Measurements from ENCODE around the gene GOLGA8M.
"Not testable (repeated sequence)": the region's sequence is repeated elsewhere in the genome, so short reads cannot be mapped to it uniquely, and the experiment has no call there.

GOLGA8M gene

GRCh38 chr15:28694006-28694751 lies 18.0 kb downstream of the GOLGA8M start:
- in situ Hi-C loops (cut with HindIII; ENCODE audit: low sequenced_read_pairs); DNase-seq (ENCODE audit: low read depth); H3K4me3 ChIP-seq (ENCODE audit: low read depth, low read length): not testable (repeated sequence)

- in situ Hi-C loops (cut with HindIII; ENCODE audit: low sequenced_read_pairs); DNase-seq (ENCODE audit: low read depth); H3K4me3 ChIP-seq (ENCODE audit: low read depth, low read length): not testable (repeated sequence)
Measured at GRCh38 chr15:28693021-28693420, 19.2 kb downstream of the GOLGA8M start.

GRCh38 chr15:28673533-28673932 lies 38.7 kb downstream of the GOLGA8M start:
- H3K4me3 ChIP-seq (ENCODE audit: low read depth, low read length); in situ Hi-C loops (cut with HindIII; ENCODE audit: low sequenced_read_pairs); DNase-seq (ENCODE audit: low read depth): not testable (repeated sequence)

DNA sequence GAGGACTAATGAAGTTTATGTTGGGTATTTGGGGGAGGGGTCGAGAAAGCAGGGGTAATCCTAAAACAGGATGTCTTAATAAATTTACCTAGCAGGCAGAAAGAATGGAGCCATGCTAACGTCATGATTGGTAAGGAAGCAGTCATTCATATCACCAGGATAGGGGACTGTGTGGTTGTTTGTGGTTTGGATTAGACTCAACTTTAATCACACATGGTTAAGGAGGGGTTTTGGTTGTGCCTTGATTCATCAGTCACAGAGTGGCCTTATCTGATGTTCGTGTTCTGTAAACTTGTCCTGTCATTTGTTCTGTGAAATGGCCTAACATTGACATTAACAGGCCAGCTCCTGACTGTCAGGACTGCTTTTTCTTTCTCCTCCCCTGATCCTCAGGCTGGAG lies 40.1 kb downstream of the GOLGA8M start:
- H3K4me3 ChIP-seq (ENCODE audit: low read depth, low read length); in situ Hi-C loops (cut with HindIII; ENCODE audit: low sequenced_read_pairs); DNase-seq (ENCODE audit: low read depth): not testable (repeated sequence)

DNA sequence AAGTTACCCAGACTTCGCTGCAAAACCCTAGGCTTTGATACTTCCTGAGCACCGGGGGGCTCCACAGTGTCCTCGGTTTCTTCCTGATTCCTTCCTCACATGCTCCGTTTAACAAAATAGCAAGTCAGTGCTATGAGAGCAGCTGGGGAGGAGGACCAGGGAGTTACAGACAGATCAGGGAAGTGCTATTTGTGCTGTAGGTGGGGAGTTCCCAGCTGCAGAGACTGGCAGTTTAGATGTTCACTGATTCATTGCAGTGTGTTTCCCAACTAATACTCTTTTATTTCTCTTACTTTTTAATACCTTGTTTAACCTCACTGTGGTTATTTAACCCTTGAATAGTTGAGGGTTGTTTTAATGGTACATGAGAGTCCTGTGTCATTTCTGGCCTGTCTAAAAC lies 45.8 kb downstream of the GOLGA8M start:
- DNase-seq (ENCODE audit: low read depth); in situ Hi-C loops (cut with HindIII; ENCODE audit: low sequenced_read_pairs); H3K4me3 ChIP-seq (ENCODE audit: low read depth, low read length): not testable (repeated sequence)

DNA sequence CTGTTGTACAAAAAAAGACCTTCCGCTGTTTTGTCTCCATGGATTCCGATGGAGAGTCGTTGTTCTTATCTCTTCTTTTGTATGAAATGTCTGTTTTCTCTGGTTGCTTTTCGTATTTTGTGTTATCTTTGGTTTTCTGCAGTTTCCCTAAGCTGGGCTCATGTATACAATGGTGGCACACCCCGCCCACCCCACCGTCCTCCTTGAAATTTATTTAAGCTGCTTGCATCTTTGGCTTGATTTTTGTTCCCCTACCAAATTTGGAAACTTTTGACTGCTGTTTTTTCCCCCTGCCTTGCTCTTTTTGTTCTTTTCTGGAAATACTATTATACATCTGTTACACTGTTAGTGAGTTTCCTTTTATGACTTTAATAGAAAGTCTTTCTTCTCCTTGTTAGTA lies 47.6 kb downstream of the GOLGA8M start:
- H3K4me3 ChIP-seq (ENCODE audit: low read depth, low read length); DNase-seq (ENCODE audit: low read depth); in situ Hi-C loops (cut with HindIII; ENCODE audit: low sequenced_read_pairs): not testable (repeated sequence)

- DNase-seq (ENCODE audit: low read depth); H3K4me3 ChIP-seq (ENCODE audit: low read depth, low read length); in situ Hi-C loops (cut with HindIII; ENCODE audit: low sequenced_read_pairs): not testable (repeated sequence)
Measured at GRCh38 chr15:28663717-28664116, 48.5 kb downstream of the GOLGA8M start.

- H3K4me3 ChIP-seq (ENCODE audit: low read depth, low read length); in situ Hi-C loops (cut with HindIII; ENCODE audit: low sequenced_read_pairs); DNase-seq (ENCODE audit: low read depth): not testable (repeated sequence)
Measured at GRCh38 chr15:28660750-28661149, 51.5 kb downstream of the GOLGA8M start.

DNA sequence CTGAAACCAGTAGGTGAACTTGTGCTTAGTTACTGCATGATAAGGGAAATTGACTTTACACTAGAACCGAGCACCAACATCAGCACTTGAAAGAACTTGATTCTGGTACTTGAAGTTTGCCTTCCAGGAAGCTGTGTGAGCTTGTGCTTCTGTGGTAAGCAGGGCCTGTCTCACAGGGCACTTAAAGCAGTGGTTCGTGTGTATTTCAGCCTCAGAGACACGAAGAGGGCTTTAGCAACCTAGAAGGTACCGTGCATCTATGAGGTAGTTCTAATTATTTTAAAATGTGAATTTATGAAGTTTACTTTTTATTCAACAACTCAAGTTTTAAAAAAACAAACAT lies 56.2 kb downstream of the GOLGA8M start:
- H3K4me3 ChIP-seq (ENCODE audit: low read depth, low read length); DNase-seq (ENCODE audit: low read depth); in situ Hi-C loops (cut with HindIII; ENCODE audit: low sequenced_read_pairs): not testable (repeated sequence)

DNA sequence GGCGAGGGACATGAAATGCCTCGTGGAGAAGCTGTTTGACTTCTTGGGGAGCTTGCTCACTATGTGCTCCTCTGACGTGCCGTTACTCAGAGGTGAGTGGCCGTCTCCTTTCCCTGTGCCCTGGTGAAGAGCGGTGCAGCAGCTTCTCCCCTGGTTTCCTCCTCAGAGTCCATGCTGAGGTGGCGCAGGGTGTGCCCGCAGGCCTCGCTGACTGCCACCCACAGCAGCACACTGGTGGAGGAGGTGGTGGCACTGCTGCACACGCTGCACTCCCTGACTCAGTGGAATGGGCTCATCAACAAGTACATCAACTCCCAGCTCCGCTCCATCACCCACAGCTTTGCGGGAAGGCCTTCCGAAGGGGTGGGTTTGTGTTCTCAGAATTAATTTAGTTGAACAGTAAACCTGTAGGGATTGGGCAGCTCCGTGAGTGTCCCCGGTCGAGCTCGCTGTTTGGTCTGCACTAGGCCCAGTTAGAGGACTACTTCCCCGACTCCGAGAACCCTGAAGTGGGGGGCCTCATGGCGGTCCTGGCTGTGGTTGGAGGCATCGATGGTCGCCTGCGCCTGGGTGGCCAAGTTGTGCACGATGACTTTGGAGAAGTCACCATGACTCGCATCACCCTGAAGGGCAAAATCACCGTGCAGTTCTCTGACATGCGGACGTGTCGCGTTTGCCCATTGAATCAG lies 56.7 kb downstream of the GOLGA8M start:
- DNase-seq (ENCODE audit: low read depth); H3K4me3 ChIP-seq (ENCODE audit: low read depth, low read length); in situ Hi-C loops (cut with HindIII; ENCODE audit: low sequenced_read_pairs): not testable (repeated sequence)

- DNase-seq (ENCODE audit: low read depth); in situ Hi-C loops (cut with HindIII; ENCODE audit: low sequenced_read_pairs): not testable (repeated sequence)
Measured at GRCh38 chr15:28654194-28654593, 58.0 kb downstream of the GOLGA8M start.

DNA sequence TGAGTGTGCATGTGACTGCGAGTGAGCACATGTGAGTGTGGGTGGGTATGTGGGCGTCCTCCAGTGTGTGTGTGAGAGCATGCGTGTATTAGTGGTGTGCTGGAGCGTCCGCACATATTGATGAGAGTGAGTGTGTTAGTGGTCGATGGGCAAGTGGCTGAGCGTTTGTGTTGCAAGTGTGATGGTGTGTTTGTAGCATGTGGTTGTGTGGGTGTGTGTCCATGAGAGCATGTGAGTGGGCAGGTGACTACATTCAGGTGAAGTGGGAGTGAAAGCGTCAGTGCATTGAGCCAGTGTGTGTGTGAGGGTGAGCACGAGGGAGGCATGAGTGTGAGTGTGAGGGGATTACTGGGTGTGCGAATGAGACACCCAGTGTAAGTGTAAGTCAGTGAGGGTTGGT lies 59.7 kb downstream of the GOLGA8M start:
- DNase-seq (ENCODE audit: low read depth); H3K4me3 ChIP-seq (ENCODE audit: low read depth, low read length); in situ Hi-C loops (cut with HindIII; ENCODE audit: low sequenced_read_pairs): not testable (repeated sequence)

More at GRCh38 chr15:28654194-28654593, 58.0 kb downstream of the GOLGA8M start:
- not testable (repeated sequence) for H3K4me3 ChIP-seq (ENCODE audit: low read depth, low read length)
